GM19025 (cell line): ENCODE data around the gene PLXNB1.

Experiments
- ATAC-seq: cut with Tn5 transposase; IDR thresholded peaks from one replicate; pipeline ENCODE4 v1.9.1; 2021; ENCODE audit warnings: mild to moderate bottlenecking, low read depth, moderate library complexity; ENCODE audit not compliant: unreplicated experiment

PLXNB1 gene

GRCh38 chr3:48418651-48419050 lies 11.2 kb downstream of the PLXNB1 start:
- ATAC-seq = no peak

GRCh38 chr3:48418140-48418539 lies 11.7 kb downstream of the PLXNB1 start:
- ATAC-seq = no peak

DNA sequence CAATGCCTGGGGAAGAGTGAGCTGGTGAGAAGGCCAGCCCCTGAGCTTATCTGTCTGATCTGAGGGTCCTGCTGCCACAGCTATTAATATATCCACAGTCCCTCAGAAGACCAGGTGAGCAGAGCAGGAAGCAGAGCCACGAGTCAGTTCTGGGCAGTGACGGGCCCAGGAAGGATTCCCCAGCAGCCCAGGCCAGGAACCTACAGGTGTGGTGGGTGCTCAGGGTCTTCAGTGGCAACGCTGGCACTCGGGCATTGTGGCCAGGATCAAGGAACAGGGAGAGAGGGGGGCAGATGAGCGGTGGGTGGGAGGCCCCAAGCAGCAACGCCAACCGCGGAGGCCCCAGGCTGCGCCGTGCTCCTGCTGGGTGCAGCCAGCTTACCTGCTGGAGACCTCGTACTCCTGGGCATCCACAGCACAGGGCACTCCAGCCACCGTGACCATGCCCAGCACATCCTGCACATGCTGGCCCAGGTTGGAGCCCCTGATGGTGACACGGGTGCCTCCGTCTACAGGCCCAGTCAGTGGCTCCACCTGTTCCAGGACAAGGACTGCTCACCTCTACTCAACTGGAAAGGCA lies 12.3 kb downstream of the PLXNB1 start:
- ATAC-seq = no peak

GRCh38 chr3:48416546-48416945 lies 13.3 kb downstream of the PLXNB1 start:
- ATAC-seq = no peak

- no peak for ATAC-seq
Observed at GRCh38 chr3:48416091-48416505, 13.8 kb downstream of the PLXNB1 start.

- ATAC-seq = no peak
Observed at GRCh38 chr3:48415251-48415953, 14.5 kb downstream of the PLXNB1 start.

DNA sequence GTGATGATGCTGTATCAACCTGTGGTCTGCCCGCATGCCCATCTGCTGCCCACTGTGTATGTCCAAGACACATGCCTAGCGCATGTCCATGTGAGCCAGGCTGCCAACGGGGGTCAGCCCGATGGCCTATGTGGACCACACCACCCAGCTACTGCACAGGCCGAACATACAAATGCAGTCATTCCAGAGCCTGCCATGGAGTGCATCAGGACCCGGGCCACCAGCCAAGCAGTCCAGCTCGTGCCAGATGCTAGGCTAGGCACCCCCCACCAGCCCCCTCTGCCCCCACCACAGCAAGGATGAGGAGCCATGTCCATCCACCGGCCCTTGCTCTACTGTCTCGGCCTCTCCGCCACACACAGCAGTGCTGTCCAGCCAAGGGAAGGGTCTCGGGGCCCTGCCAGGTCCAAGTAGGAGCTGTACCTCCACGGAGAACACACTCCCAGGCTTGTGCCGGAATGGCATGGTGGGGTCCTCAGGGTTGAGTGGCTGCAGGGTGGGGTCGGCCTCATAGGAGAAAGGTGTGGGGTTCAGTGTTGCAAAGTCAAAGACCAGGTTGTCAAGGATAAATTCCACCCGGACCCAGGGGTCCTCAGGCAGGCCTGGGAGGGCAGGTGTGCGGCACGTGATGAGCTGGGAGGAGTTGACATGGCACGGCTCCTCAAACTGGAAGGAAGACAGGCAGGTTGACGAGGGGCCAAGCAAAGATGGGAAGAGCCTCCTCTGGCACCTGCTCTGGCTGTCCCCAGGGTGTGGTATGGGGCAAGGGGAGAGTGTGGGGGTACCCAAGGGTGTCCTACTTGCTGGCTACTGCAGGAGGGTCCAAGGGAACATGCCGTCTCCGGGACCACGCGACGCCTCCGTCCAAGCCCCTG lies 15.3 kb downstream of the PLXNB1 start:
- no peak for ATAC-seq

DNA sequence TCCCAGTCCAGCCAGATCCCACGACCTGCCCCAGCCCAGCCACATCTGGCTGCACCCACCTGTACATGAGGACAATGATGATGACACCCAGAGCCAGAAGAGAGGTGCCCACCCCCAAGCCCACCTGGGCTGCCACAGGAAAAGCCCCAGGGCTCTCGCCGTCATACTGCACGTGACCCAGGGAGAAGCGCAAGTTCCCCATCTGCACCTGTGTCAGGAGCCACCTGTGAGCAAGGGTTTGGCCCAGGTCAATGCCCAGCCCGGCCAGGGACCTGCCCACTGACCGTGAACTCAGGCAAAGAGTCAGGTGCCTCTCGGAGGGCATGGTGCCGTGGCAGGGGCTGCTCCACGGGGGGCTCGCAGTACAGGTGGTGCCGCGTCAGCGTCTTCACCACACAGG lies 16.3 kb downstream of the PLXNB1 start:
- ATAC-seq = no peak

DNA sequence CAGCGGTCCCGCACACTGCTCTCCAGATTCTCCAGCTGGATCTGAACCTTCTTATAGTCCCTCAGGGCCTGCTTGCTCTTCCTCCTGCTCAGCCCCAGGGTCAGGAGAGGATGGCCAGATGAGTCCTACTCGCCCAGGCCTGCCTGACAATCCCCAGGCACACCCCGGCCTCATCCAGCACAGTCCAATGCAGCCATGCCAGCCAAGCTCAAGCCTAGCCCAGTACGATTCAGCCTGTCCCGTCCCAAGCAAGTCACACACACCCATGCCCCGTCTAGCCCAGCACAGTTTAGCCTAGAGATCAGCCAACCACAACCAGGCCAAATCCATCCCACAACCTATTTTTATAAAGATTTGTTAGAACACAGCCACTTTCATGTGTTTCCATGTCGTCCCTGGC lies 16.8 kb downstream of the PLXNB1 start:
- ATAC-seq = no peak

DNA sequence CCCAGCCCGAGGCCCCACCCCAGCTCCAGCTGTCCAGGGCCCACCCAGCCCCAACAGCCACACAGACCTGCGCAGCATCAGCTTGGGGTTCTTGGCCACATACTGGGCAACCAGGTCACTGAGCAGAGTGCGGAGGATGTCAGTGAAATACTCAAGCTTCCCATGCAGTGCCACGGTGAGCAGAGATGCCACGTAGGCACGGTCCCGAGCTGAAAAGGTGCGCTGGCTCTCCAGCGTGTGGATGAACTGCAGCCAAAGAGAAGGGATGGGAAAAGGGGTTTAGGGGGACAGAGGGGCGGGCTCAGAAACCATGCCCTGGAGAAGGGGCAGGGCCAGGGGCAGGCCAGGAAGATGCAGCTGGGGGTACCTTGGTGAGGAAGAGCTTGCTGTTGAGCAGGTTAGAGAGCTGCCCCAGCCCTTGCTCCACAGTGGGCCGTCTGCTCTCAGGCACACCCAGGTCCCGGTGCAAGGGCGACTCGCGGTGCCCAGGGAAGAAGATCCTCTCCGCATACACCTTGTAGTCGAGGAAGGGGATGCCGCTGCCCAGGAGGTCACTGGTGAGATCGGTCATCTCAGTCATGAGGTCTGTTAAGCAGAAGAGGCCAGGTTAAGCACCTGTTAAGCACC lies 17.4 kb downstream of the PLXNB1 start:
- ATAC-seq = no peak

GRCh38 chr3:48411606-48412374 lies 18.1 kb downstream of the PLXNB1 start:
- no peak for ATAC-seq

GRCh38 chr3:48411041-48411588 lies 18.8 kb downstream of the PLXNB1 start:
- no peak for ATAC-seq

DNA sequence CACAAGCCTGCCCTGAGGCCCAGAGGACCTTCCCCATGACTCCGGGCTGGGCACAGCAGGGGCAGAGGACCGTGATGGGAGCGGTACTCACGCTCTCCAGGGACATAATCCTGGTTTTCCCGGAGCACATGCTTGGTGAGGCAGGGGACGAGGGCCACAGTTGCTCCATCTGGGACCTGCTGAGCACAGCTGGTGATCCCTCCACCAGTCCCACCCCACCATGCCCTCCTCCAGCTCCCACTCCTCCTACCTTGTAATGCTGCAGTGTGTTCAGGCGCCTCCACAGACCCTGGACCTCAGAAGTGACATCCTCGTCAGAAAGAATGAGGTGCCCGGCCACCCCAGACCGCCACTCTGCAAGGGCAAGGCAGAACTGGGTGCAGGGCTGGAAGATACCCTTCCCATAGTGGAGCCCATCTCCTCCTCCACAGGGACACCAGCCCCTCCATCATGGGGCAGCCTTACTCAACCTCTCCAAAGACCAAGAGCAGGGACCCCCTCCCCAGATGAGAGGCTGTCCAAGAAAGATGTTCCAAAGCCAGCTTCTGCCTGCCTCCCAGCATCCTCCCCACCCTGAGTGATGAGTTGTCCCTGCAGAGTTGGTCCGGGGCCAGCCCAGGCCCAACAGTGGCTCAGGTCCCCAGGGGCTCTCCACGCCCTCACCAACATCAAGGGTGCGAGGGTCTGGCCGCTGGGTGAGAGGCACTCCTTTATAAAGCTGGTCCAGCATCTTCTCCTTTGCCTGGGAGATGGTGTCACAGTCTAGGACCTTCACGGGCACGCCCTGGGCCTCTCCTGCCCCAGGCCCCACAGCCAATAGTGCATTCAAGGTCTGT lies 19.5 kb downstream of the PLXNB1 start:
- ATAC-seq = no peak

GRCh38 chr3:48409291-48410201 lies 20.3 kb downstream of the PLXNB1 start:
- no peak for ATAC-seq

DNA sequence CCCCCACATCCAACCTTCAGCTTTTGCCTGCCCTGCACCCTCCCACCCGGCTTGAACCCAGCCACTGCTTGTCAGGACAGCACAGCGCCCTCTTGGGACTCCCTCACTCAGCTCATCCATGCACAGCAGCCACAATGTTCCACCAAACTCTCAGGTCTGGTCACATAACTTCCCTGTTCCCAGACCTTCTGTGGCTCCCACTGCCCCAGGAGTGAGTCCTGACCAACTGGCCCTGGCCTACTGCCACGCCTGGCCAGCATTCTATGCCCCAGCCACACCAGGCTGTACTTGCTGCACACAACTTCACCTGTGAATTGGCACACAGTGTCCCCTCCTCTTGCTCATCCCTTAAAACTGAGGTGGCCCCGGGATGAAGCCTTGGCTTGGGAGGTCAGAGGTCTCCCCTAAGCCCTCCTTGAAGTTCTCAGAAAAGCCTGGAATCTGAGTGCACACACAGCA lies 21.0 kb downstream of the PLXNB1 start:
- no peak for ATAC-seq

DNA sequence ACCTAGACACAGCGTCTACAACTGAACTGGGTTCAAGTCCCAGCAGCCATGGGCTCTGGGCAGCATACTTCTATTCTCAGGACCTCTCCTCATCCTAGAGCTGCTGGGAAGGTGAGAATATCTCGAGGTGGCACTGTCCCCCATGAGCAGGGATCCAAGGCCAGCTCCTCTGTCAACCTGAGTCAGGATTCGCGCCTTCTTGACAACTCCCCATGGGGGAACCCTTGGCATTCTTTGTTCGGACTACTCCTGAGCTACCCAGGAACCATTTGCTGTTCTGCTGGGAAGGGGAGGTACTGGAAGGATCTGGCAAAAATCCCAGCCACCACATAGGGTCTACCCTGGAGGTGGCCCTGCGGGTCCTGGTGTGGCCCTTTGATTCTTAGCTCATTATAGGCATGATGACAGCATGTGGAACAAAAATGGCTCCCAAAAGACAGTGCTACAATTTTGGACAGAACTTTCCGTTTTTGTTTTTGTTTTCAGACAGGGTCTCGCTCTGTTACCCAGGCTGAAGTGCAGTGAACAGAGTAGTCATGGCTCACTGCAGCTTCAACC lies 22.3 kb downstream of the PLXNB1 start:
- no peak for ATAC-seq
